HG03378 (cell line): Measurements from ENCODE around the gene SMIM34.
"Not testable (repeated sequence)": the region's sequence is repeated elsewhere in the genome, so short reads cannot be mapped to it uniquely, and the experiment has no call there.

Experiments used
- ATAC-seq: cut with Tn5 transposase; IDR thresholded peaks from one replicate; pipeline ENCODE4 v1.9.1; 2021; ENCODE audit warnings: mild to moderate bottlenecking, moderate library complexity; ENCODE audit not compliant: unreplicated experiment

Gene SMIM34

DNA sequence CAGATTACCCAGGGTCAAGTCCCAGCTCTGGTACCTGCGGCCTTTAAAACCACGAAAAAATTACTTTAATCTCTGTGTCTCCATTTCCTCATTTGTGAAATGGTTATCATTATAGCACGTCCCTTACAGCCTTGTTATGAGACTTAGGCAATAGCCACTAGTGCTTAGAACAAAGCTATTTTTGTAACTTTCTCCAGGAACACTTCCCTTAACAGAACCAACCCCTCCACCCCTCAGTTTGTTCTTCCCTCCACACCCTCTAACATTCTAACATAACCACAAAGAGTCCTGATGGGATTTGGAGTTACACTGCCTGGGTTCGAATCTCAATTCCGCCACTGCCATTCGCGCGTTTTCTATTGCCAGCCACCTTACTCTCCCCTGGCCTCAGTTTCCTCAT is 49.3 kb downstream of the SMIM34 start:
- ATAC-seq = not testable (repeated sequence)

DNA sequence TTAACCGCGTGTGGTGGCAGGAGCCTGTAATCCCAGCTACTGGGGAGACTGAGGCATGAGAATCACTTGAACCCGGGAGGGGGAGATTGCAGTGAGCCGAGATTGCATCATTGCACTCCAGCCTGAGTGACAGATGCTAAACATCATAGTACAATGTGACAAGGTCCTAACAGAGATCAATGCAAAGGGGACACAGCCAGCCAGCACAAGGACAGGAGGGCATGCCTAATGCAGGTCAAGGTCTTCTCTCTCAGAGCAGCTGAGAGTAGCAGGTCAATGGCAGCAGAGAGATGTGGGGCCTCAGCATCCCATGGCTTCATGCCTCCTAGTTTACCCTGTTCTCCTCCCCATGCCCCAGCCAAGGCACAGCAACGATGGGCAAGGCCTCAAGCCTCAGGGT is 51.4 kb downstream of the SMIM34 start:
- ATAC-seq = no peak

DNA sequence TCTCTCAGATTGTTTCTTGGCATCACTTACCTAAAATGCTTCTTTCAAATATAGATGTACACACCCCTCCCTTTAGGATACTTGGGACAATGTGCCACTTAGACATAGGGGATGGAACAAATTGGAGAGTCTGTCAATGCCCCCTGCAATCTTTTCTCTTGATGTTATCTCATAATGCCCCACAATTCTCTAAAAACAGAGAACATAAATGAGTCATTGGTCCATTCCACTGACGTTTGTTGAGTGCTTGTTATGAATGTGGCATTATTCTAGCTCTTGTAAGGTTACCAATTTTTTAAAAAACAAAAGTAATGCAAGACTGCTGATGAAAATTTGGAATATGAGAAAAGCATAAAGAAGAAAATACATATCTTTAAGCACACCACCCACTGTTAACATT is 54.0 kb downstream of the SMIM34 start:
- no peak for ATAC-seq
